ENCODE results near the gene ACAP2.

DNA sequence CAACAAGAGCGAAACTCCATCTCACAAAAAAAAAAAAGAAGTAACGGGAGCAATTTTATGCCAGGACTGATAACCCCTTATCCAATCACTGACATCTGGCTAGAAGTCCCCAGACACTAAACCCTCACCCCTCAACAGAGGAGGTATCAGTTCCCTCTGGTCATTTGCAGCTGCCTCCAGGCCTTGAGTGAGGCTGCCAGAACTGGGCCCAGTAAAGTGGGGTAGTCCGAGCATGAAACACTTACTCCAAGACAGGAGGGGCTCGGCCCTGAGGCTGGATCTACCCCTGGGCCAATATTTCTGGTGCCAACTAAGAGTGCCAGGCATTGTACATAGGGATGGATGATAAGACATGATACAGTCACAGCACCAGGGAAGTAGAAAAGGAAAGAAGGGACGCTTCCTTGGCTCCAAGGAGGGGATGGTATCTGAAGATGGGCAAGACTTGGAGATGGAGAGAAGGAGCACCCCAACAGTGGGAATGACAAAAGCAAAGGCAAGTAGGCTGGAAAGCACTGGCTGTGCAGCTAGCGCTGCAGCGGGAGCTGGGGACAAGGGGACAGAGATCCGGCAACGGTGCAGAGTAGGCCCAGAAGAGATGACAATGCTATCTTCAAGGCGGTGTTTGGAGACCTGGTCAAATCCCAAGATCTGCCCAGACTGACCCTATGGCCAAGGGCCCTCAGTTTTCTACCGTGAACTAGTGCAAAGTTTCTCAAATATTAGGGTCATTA lies 174.1 kb downstream of the ACAP2 start:
- TF ChIP-seq, protein P1, sequence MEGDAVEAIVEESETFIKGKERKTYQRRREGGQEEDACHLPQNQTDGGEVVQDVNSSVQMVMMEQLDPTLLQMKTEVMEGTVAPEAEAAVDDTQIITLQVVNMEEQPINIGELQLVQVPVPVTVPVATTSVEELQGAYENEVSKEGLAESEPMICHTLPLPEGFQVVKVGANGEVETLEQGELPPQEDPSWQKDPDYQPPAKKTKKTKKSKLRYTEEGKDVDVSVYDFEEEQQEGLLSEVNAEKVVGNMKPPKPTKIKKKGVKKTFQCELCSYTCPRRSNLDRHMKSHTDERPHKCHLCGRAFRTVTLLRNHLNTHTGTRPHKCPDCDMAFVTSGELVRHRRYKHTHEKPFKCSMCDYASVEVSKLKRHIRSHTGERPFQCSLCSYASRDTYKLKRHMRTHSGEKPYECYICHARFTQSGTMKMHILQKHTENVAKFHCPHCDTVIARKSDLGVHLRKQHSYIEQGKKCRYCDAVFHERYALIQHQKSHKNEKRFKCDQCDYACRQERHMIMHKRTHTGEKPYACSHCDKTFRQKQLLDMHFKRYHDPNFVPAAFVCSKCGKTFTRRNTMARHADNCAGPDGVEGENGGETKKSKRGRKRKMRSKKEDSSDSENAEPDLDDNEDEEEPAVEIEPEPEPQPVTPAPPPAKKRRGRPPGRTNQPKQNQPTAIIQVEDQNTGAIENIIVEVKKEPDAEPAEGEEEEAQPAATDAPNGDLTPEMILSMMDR (IDR thresholded peaks at IDR 0.05), result no peak
- no peak for TF ChIP-seq POLR2A (IDR thresholded peaks at IDR 0.05)

Measured in testis (tissue), 2 donors.